ENCODE measurements around the gene METTL9.

GRCh38 chr16:21663889-21664647 is 64.7 kb downstream of the METTL9 start, which contains the start of gene OTOA:
- no peak for TF ChIP-seq CTCF (IDR thresholded peaks at IDR 0.05; ENCODE audit: low read depth, low read length)
- TF ChIP-seq EZH2phosphoT487 (IDR thresholded peaks at IDR 0.05; ENCODE audit: low read depth), result no peak
